Mucosa of gallbladder (tissue), 1 donor: ENCODE measurements around the gene MAB21L1. TPM values are rescaled to one million over a fixed set of nuclear protein-coding genes. Genes with fewer than 3 reads are reported as not detected.
A peak's percentile ranks its signal among the peaks of the same experiment; 100 is the strongest.

Experiments used
- DNase-seq: peaks from one replicate; pipeline ENCODE4 v3.0.0-alpha.2; 2020; ENCODE audit warnings: low spot score
- total RNA-seq: library from RNA; stranded (reverse); gene quantifications from one replicate; pipeline ENCODE4 v1.2.1, GENCODE V29; 2021
- donor health status: DM: no; HTN: no; CAD: no.

MAB21L1 gene
- total RNA-seq, 1 donor from 2014 or later: 0.20 TPM

GRCh38 chr13:35479706-35480105 lies 3.2 kb upstream of the MAB21L1 start:
- no peak for DNase-seq

GRCh38 chr13:35479038-35479492 lies 2.6 kb upstream of the MAB21L1 start:
- DNase-seq: no peak

- no peak for DNase-seq
These were observed 2.0 kb upstream of the MAB21L1 start for GRCh38 chr13:35478271-35479037.

GRCh38 chr13:35477386-35477946 lies 977 bp upstream of the MAB21L1 start:
- DNase-seq: no peak

- peak; percentile 11 for DNase-seq
These were observed 1.1 kb downstream of the MAB21L1 start for GRCh38 chr13:35475212-35475959.

- no peak for DNase-seq
These were observed 1.8 kb downstream of the MAB21L1 start for GRCh38 chr13:35474496-35475211.

- no peak for DNase-seq
These were observed 2.7 kb downstream of the MAB21L1 start for GRCh38 chr13:35473802-35474201.

GRCh38 chr13:35473206-35473775 lies 3.2 kb downstream of the MAB21L1 start:
- no peak for DNase-seq

GRCh38 chr13:35472323-35472881 lies 4.1 kb downstream of the MAB21L1 start:
- DNase-seq: no peak

- no peak for DNase-seq
These were observed 4.7 kb downstream of the MAB21L1 start for GRCh38 chr13:35471706-35472322.

GRCh38 chr13:35470671-35471661 lies 5.5 kb downstream of the MAB21L1 start:
- no peak for DNase-seq

GRCh38 chr13:35469806-35470525 lies 6.5 kb downstream of the MAB21L1 start:
- DNase-seq: no peak

- DNase-seq: no peak
These were observed 8.3 kb downstream of the MAB21L1 start for GRCh38 chr13:35468195-35468594.

- DNase-seq: no peak
These were observed 11.1 kb downstream of the MAB21L1 start for GRCh38 chr13:35465371-35465770.

GRCh38 chr13:35460061-35460460 lies 16.4 kb downstream of the MAB21L1 start:
- no peak for DNase-seq

- no peak for DNase-seq
These were observed 19.2 kb downstream of the MAB21L1 start for GRCh38 chr13:35457258-35457657.

GRCh38 chr13:35455022-35455421 lies 21.5 kb downstream of the MAB21L1 start:
- DNase-seq: no peak

GRCh38 chr13:35449821-35450220 lies 26.7 kb downstream of the MAB21L1 start:
- no peak for DNase-seq

- DNase-seq: no peak
These were observed 28.0 kb downstream of the MAB21L1 start for GRCh38 chr13:35448465-35448864.
